Loucy (cell line): ENCODE measurements around the gene AGBL4.

Experiments
- EZH2phosphoT487 ChIP-seq: fragments of 200-600 bp; IDR thresholded peaks from 2 replicates; pipeline ENCODE4 v1.6.1; 2018; ENCODE audit warnings: antibody characterized with exemption, mild to moderate bottlenecking, moderate library complexity, borderline replicate concordance
- TF ChIP-seq, protein P1 (sequence below): fragments of 200-600 bp; sonication (generic); conservative IDR thresholded peaks from 2 replicates; pipeline ENCODE4 v1.5.1; 2014; ENCODE audit warnings: mild to moderate bottlenecking, antibody characterized with exemption, low read length

DNA sequence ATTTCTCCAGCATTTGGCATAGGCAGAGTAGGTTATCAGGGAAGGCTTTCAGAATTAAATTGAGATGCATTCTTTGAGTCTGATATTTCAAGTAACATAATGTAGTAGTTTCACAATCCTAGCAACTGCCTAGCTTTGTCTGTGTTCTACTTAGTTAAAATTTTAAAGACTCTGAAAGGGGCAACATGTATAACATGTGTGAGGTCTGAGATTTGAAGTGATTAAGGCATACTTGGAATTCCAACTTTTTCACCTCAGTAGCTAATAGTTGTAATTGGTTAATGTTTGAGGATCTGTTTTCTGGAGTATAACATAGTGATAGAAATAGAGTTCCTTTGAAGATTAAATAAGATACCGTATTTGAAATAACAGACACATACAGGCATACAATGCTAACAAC is 911.8 kb downstream of the AGBL4 start:
- TF ChIP-seq, protein P1, sequence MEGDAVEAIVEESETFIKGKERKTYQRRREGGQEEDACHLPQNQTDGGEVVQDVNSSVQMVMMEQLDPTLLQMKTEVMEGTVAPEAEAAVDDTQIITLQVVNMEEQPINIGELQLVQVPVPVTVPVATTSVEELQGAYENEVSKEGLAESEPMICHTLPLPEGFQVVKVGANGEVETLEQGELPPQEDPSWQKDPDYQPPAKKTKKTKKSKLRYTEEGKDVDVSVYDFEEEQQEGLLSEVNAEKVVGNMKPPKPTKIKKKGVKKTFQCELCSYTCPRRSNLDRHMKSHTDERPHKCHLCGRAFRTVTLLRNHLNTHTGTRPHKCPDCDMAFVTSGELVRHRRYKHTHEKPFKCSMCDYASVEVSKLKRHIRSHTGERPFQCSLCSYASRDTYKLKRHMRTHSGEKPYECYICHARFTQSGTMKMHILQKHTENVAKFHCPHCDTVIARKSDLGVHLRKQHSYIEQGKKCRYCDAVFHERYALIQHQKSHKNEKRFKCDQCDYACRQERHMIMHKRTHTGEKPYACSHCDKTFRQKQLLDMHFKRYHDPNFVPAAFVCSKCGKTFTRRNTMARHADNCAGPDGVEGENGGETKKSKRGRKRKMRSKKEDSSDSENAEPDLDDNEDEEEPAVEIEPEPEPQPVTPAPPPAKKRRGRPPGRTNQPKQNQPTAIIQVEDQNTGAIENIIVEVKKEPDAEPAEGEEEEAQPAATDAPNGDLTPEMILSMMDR: no peak
- TF ChIP-seq EZH2phosphoT487: no peak
